KG1 (cell line): ENCODE data around the gene MTMR11.
A peak's percentile ranks its signal among the peaks of the same experiment; 100 is the strongest.
"Not testable (repeated sequence)": the region's sequence is repeated elsewhere in the genome, so short reads cannot be mapped to it uniquely, and the experiment has no call there.

Experiments
- DNase-seq: peaks from one replicate; lab custom pipeline; 2025; lab: John Stamatoyannopoulos, UW

Gene MTMR11, protein sequence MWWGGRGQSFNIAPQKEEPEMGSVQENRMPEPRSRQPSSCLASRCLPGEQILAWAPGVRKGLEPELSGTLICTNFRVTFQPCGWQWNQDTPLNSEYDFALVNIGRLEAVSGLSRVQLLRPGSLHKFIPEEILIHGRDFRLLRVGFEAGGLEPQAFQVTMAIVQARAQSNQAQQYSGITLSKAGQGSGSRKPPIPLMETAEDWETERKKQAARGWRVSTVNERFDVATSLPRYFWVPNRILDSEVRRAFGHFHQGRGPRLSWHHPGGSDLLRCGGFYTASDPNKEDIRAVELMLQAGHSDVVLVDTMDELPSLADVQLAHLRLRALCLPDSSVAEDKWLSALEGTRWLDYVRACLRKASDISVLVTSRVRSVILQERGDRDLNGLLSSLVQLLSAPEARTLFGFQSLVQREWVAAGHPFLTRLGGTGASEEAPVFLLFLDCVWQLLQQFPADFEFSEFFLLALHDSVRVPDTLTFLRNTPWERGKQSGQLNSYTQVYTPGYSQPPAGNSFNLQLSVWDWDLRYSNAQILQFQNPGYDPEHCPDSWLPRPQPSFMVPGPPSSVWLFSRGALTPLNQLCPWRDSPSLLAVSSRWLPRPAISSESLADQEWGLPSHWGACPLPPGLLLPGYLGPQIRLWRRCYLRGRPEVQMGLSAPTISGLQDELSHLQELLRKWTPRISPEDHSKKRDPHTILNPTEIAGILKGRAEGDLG

GRCh38 chr1:149936170-149936991, at the start of gene MTMR11:
TSS of gene MTMR11 (minus strand) at chr1:149936879. CDS start at chr1:149936647, 232 bp downstream.
- DNase-seq, result no peak

DNA sequence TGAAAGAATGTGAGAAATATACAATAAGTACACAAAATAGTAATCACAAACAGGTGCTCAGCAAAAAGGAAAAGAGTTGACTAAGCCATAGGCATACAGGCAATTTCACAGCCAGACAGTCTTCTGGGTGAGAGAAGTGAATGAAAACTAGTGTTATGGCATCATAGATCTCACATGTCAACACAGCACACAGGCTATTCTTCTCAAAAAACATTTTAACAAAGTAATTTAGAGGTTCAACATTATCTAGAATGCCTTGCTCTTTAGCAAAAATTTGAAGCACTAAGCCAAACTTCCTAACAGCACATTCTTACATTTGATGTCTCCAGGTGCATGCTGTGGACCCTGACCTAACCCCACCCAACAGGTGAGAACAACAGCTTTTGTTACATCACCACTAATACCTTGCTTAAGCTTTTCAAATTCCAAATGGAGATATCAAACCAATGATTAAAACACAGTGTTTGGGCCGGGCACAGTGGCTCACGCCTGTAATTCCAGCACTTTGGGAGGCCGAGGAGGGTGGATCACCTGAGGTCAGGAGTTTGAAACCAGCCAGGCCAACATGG, 43.4 kb upstream of the MTMR11 start:
- DNase-seq, result no peak

DNA sequence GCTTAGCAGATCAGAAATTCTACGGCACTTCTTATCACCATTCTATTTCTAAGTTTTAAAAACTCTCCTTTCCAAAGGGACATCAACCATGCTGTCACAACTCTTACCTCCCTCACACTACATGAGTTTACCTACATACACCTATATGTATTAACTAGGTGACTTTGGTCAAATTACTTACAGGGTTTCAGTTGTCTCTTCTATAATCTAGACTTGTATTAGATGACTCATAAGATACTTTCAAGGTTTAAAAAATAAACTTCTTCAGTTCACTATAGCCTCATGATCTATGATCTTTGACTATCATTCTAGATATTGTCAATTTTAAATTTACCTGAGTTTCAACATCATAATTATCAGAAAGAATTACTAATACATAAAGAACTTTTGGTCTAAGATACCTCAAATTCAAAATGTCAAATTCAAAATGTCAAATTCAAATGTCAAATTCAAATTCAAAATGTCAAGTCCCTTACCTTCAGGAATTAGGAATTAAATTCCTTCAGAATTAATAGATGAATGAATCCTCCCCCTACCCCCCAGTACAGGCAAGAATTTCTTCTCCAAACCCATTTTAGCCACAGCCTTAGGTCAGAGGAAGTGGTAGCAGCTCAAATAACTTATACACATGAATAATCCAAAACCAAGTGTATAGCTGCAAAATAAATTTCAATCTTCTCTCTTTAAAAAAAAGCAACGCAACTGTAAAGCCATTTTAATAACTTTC, 42.7 kb upstream of the MTMR11 start:
- no peak for DNase-seq

GRCh38 chr1:149978547-149979023, 41.9 kb upstream of the MTMR11 start:
- DNase-seq, result no peak

- DNase-seq, result no peak
Measured at GRCh38 chr1:149977345-149977744, 40.7 kb upstream of the MTMR11 start.

DNA sequence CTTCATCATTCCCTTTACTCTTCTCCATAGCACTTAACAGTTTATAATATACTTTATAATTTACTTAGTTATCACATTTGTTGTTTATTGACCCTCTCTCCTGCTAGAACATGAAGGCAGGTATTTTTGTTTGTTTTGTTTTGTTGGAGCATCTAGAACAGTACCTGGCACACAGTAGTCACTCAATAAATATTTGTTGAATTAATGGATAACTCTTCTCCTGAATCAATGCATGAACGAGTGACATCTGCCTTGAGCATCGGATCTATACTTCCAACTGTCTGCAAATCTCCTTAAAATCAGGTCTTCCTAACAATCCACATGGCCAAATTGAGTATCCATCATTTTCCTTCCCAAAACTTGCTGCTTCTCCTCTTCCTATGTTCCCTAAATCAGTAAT, 35.9 kb upstream of the MTMR11 start:
- DNase-seq, result no peak

GRCh38 chr1:149967646-149968045, 31.0 kb upstream of the MTMR11 start:
- DNase-seq, result no peak

GRCh38 chr1:149967041-149967440, 30.4 kb upstream of the MTMR11 start:
- DNase-seq, result no peak

DNA sequence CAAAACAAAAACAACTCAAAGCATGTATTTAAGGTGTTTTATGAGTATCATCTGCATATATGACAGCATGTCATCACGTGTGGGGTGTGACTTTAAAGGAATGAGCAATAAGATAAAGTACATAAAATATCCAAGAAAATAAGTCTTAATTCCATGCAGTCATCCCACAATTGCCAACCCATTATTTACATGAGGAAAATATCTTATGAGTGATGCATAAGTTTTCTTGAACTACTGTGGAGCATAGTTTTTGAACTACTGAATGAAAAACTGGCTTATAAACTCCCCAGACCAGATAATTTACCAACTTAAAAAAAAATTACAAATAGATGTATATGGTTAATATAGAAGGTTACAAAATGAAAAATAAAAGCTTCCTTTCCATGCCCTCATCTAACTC, 29.7 kb upstream of the MTMR11 start:
- no peak for DNase-seq

DNA sequence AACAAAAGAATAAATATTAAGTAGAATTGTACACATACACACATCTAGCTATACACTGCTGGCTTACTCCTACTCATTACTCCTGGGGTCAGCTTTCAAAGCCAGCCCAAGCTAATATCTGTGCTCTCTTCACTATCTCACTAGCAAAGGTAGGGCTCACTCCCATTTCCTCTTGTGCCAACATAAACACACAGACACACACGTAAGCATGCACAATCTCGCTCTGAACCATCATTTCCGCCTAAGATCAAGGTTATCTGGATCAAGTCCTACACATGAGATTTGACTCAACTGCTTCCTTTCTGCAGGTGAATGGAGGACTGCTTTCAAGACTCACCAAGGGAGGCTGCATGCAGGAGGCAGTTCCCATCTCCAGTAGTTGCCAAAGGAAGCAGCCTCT, 28.8 kb upstream of the MTMR11 start:
- DNase-seq, result no peak

- DNase-seq, result no peak
Measured at GRCh38 chr1:149963358-149963757, 26.7 kb upstream of the MTMR11 start.

DNA sequence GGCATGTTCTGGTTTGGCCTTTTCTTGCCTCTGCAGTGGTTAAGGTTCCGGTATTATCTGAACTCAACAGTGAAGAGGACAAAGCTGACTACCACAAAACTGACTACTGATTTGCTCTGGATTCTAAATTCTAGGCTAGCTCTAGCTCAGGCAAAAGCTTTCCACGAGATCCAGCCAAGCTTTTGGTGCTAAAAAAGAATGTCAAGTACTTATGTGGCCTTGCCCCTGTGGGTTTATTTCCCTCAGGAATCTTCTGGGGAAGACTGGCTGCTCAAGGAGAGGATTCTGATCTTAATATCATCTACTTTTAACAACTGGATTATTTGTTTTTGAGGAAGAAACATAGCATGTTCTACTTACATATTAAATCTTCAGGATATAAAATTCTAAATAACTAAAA, 26.1 kb upstream of the MTMR11 start:
- no peak for DNase-seq

GRCh38 chr1:149962039-149962647, 25.5 kb upstream of the MTMR11 start:
- peak; percentile 79 for DNase-seq

DNA sequence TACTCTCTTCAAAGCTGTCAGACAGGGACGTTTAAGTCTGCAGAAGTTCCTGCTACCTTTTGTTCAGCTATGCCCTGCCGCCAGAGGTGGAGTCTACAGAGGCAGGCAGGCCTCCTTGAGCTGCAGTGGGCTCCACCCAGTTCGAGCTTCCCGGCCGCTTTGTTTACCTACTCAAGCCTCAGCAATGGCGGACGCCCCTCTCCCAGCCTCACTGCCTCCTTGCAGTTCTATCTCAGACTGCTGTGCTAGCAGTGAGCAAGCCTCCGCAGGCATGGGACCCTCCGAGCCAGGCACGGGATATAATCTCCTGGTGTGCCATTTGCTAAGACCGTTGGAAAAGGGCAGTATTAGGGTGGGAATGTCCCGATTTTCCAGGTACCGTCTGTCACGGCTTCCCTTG, 20.9 kb upstream of the MTMR11 start:
- not testable (repeated sequence) for DNase-seq

DNA sequence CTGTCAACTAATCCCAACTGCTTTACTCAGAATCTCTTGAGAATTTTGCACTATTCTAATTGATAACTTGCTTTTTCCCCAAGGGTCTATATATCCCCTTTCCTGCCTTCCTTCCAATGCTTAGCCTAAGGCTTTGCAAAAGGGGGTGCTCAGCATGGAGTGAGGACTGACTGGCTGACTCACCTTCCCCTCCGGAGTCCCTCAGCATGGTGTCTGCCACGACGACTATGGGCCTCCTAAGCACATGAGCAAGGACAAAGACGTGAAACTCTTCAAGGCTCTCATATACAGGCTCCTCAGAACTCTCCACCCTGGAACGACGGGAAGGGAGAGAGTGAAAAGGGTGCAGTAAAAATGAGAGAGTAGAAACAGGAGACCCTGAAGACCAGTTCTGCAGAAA, 13.2 kb upstream of the MTMR11 start:
- DNase-seq, result no peak

DNA sequence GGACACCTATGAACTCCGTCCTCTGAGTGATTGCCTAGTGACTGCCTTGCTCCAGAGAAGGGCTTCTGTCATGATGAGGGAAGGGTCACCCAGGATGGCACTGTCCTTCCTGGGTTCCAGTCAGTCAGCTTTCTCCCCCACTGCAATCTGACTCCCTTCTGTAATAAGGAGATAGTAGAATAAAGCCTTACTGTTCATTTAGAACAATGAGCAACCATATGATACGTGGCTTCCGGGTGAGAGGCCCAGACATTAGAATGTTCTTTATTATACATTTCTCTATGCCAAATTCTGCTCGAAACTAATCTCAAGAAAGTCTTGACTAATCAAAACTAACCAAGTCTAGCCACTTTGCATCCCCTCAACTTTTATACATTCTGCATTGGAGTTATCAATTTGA, 8.5 kb upstream of the MTMR11 start:
- no peak for DNase-seq

DNA sequence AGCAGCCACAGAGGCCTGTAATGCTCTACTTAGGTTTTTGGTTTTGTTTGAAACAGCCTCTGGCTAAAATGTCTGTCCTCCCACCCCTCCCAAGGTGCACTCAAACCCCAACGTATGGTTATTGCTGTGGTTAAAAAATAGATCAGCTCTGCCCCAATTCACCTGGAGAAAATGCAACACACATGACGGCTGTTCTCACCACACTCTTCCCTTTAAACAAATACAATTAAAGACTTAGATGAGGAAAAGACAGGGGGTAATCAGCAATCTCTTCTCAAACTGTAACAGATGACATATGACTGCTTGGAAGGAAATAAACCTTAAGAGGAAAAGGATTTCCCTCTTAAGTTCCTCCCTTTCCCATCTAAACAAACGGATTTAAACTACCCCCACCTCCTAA, 6.2 kb upstream of the MTMR11 start:
- DNase-seq, result no peak

DNA sequence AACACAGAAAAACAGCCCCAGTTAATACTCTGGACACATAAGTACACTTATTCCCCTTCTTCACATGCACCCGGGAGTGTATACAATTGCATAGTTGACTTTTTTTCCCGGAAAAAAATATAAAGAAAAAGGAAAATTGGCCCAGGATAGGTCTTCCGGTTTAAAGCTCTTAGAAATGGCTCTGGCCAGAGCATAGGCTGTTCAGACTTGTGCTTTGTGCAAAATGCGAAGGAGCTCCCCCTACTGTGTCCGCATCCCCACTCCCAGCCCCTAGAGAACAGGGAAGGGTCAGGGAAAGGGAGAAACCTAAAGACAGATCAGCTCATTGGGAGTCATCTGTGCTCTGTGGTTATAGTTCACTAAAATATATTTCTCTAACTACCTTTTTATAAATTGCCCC, 5.5 kb upstream of the MTMR11 start:
- no peak for DNase-seq

GRCh38 chr1:149940427-149940826, 3.7 kb upstream of the MTMR11 start:
- DNase-seq, result no peak

- not testable (repeated sequence) for DNase-seq
Measured at GRCh38 chr1:149938668-149939003, 2.0 kb upstream of the MTMR11 start.

- no peak for DNase-seq
Measured at GRCh38 chr1:149937759-149938158, 1.1 kb upstream of the MTMR11 start.
